GM20000 (cell line): Measurements from ENCODE around the gene CIAPIN1.
"Not testable (repeated sequence)": the region's sequence is repeated elsewhere in the genome, so short reads cannot be mapped to it uniquely, and the experiment has no call there.

Source experiments
- DNase-seq: peaks from one replicate; pipeline ENCODE4 v3.0.0; 2012; ENCODE audit warnings: low spot score
- TF ChIP-seq, protein P1 (sequence below): IDR thresholded peaks from 2 replicates; pipeline ENCODE4 v1.5.1; 2012; ENCODE audit warnings: mild to moderate bottlenecking, control low read depth; ENCODE audit errors: extremely low read depth, missing control alignments

Gene CIAPIN1

DNA sequence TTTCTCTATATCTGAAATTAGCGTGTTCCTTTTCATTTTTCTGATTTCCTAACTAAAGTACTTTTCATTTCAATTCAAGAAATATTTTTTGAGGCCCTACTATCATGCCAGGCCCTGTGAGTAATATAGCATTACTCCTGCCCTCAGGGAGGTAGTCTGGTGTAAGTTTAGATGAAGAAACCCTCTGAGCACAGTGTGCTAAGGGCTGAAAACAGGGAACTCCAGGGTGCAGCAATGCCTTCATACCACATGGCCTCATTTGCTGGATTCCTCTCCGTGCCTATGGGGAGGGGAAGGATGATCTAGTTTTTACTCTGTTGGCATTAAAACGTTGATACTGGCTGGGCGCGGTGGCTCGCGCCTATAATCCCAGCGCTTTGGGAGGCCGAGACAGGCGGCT is 4.8 kb upstream of the CIAPIN1 start:
- TF ChIP-seq, protein P1, sequence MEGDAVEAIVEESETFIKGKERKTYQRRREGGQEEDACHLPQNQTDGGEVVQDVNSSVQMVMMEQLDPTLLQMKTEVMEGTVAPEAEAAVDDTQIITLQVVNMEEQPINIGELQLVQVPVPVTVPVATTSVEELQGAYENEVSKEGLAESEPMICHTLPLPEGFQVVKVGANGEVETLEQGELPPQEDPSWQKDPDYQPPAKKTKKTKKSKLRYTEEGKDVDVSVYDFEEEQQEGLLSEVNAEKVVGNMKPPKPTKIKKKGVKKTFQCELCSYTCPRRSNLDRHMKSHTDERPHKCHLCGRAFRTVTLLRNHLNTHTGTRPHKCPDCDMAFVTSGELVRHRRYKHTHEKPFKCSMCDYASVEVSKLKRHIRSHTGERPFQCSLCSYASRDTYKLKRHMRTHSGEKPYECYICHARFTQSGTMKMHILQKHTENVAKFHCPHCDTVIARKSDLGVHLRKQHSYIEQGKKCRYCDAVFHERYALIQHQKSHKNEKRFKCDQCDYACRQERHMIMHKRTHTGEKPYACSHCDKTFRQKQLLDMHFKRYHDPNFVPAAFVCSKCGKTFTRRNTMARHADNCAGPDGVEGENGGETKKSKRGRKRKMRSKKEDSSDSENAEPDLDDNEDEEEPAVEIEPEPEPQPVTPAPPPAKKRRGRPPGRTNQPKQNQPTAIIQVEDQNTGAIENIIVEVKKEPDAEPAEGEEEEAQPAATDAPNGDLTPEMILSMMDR, result no peak
- no peak for DNase-seq

DNA sequence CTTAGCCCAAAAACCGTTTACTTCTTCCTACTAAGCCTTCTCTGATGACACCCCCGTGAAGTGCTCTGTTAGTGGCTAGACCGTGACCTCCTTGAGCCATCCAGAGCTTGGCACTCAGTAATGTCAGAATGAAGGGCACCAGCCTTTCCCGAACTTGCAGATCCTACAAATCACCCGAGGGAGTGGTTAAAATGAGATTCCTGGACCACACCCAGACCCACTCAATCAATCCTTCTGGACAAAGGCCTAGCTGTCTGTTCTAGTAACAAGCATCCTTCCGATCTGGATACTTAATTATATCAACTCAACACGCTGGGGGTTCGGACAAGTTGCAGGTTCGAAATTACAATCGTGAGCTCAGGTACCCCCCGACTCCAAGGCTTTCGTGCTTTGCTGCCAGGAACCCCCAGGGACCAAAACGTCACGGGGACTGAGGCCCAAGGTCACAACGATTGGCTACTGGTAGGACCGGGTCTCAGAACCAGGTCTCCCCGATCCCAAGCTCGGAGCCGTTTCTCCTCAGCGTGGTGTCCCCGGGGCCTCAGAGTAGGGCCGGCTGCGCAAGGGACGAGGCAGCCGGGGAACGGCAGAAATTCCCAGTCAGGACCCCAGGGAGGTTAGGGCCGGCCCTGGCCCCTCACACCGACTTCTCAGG is 527 bp downstream of the CIAPIN1 start:
- TF ChIP-seq, protein P1, result no peak
- peak; percentile 50 for DNase-seq

DNA sequence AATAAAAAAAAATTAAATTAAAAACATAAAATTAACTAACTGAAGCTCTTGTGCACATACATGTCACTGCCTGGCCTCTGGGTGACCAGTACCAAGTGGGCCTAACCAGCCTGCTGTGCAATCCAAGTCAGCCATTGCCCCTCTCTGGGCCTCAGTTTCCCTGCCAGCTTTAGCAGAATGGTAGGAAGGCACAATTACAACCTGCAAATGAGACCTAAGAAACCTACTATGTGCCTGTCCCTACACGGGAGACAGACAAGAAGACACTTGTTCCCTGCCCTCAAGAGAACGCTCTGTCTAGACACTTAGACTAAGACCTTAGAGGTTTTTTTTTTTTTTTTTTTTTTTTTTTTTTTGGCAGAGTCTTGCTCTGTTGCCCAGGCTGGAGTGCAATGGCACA is 1.7 kb downstream of the CIAPIN1 start:
- TF ChIP-seq, protein P1, result no peak

DNA sequence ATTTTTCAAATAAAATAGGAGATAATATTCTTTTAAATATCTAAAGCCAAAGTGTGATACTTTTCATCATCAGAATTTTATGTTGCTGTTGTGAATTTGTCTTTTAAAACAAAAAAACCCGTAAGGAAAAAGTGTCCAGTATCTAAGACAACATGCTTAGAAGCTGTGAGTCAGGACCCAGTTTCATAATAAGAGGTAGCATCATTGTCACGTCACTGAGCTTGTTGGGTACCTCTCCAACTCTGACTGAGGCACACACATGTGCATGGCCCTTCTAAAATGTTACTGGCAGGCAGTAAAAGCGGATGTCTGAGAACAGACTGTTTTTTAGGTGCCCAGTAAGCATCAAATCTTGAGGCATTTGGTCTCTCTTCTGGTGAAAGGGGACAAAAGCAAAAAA is 2.5 kb downstream of the CIAPIN1 start:
- DNase-seq, result no peak
- TF ChIP-seq, protein P1, result no peak

More for the DNA sequence above, 1.7 kb downstream of the CIAPIN1 start:
- no peak for DNase-seq

DNA sequence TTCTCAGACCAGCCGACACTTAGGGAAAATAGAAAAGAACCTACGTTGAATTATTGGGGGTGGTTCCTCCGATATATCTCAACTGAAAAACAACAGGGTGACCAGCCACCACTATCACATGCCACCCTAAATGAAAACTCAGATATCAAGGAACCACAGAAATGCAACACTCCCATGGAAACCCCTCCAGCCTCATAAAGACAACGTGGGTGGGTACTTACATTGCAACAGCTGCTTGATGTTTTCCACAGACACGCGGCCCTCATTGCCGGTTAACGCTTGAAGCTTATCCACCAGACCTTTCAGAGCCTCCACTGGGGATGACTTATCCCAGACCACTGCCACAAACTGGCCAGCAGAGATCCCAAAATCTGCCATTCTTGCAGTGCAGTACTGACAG is 6.6 kb downstream of the CIAPIN1 start:
- not testable (repeated sequence) for DNase-seq

DNA sequence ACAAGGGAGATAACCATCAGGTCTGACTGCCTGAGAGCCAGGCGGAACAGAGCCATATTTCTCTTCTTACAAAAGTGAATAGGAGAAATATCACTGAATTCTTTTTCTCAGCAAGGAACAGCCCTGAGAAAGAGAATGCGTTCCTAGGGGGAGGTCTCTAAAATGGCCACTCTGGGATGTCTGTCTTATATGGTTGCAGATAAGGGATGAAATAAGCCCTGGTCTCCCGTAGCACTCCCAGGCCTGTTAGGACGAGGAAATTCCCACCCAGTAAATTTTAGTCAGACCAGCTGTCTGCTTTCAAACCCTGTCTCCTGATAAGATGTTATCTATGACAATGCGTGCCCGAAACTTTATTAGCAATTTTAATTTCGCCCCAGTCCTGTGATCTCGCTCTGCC is 7.2 kb downstream of the CIAPIN1 start:
- not testable (repeated sequence) for DNase-seq

DNA sequence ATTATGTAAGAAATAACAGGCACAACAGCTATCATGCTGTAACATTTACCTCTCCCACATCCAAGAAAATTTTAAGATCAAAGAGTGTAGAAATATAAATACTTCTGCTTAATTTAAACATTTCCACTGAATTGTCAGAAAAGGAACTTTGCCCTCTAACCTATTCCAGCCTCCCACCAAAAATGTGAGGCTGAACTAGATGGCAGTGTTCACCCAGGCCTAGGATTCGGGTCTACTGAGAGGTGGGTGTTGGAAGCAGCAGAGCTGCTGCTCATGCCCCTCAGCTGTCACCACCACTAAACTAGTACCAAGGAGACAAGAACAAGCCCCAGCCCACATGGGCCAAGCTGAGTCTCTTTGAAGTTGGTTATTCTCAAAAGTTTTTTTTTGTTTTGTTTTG is 11.3 kb downstream of the CIAPIN1 start:
- no peak for DNase-seq
- TF ChIP-seq, protein P1, result no peak

DNA sequence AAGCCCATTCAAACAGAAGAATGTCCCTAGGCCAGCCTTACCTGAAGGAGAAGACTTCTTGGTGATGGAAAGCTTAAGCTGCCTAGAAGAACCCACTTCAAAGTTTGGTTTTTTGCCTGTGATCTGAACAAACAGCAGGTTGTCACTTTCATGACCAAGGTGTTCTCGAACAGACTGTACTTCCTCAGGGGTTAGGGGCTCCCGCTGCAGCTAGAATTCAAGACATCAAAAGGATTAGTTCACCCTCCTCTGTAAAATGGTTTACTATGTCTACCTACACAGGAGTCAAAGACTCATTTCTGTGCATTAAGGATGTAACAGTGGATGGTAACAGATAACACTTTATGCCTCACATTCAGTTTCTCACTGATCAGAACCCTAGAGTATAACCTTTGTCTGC is 13.2 kb downstream of the CIAPIN1 start:
- DNase-seq, result no peak
- TF ChIP-seq, protein P1, result no peak
